Uterus (tissue), 2 donors: ENCODE results near the gene ZNF217.
"Not testable (repeated sequence)": the region's sequence is repeated elsewhere in the genome, so short reads cannot be mapped to it uniquely, and the experiment has no call there.

Experiments used
- CTCF ChIP-seq, 4 experiments: fragments of 200-600 bp in 2 of 4; fragments of 450-650 bp in 2 of 4; sonication (generic) in 2 of 4; IDR thresholded peaks; one replicate each; pipeline ENCODE4 v1.5.1; 2016 to 2019; ENCODE audit warnings: antibody characterized with exemption in 4 of 4, mild to moderate bottlenecking in 2 of 4, moderate library complexity in 1 of 4
- POLR2A ChIP-seq, 2 donors: fragments of 450-650 bp; IDR thresholded peaks; one replicate each; pipeline ENCODE4 v1.6.1; 2016; ENCODE audit warnings: antibody characterized with exemption in 2 of 2, mild to moderate bottlenecking in 1 of 2, moderate library complexity in 1 of 2

GRCh38 chr20:53566623-53567022 lies 27.0 kb downstream of the ZNF217 start:
- TF ChIP-seq CTCF, POLR2A (IDR thresholded peaks at IDR 0.05): not testable (repeated sequence)
